OCI-LY7 (cell line): ENCODE measurements around the gene CGNL1. TPM values are rescaled to one million over a fixed set of nuclear protein-coding genes. Genes with fewer than 3 reads are reported as not detected.

ENCODE experiments used
- BruUV-seq: library from RNA; stranded (reverse); fragments of 400-500 nt; replicated peaks from 2 replicates; lab custom pipeline; 2021; lab: Mats Ljungman, UMichigan
- CTCF ChIA-PET: fragments of 300-600 bp; sonication (Branson Sonifier 250); formaldehyde crosslinking; loops from one replicate; lab custom pipeline; 2022; ENCODE audit warnings: antibody characterized with exemption; ENCODE audit not compliant: unreplicated experiment; lab: Charles Lee
- POLR2A ChIA-PET: fragments of 300-600 bp; sonication (Branson Sonifier 250); formaldehyde crosslinking; loops from one replicate; lab custom pipeline; 2022; ENCODE audit warnings: antibody characterized with exemption; lab: Charles Lee
- DNase-seq: peaks from one replicate; pipeline ENCODE4 v3.0.0-alpha.2; 2015; ENCODE audit warnings: low spot score
- H2AFZ ChIP-seq: fragments of 200-600 bp; sonication (generic), shearing (Covaris generic); 2 replicates; pipeline ENCODE4 v1.6.1; 2014; ENCODE audit warnings: mild to moderate bottlenecking, antibody characterized with exemption, low read length, moderate library complexity
- H3K27ac ChIP-seq: fragments of 200-600 bp; sonication (generic); 2 replicates; pipeline ENCODE4 v1.5.1; 2014; ENCODE audit warnings: mixed run types, low read depth, mild to moderate bottlenecking, moderate library complexity, low read length, inconsistent platforms; ENCODE audit not compliant: poor library complexity, severe bottlenecking
- H3K36me3 ChIP-seq: fragments of 200-600 bp; sonication (generic); 2 replicates; pipeline ENCODE4 v1.6.1; 2014; ENCODE audit warnings: mild to moderate bottlenecking, antibody characterized with exemption, low read length, moderate library complexity, mixed read lengths; ENCODE audit not compliant: insufficient read depth
- H3K4me1 ChIP-seq: fragments of 200-600 bp; sonication (generic); 2 replicates; pipeline ENCODE4 v1.5.1; 2014; ENCODE audit warnings: mild to moderate bottlenecking, low read length; ENCODE audit not compliant: insufficient read depth, poor library complexity, severe bottlenecking
- H3K4me2 ChIP-seq: fragments of 200-600 bp; sonication (generic); 2 replicates; pipeline ENCODE4 v1.6.1; 2014; ENCODE audit warnings: mild to moderate bottlenecking, low read length
- H3K4me3 ChIP-seq: fragments of 200-600 bp; sonication (generic); 2 replicates; pipeline ENCODE4 v1.5.1; 2014; ENCODE audit warnings: mild to moderate bottlenecking, low read depth, low read length; ENCODE audit not compliant: poor library complexity, severe bottlenecking
- H3K79me2 ChIP-seq: fragments of 200-600 bp; sonication (generic); 2 replicates; pipeline ENCODE4 v1.6.1; 2016; ENCODE audit warnings: low read depth, mild to moderate bottlenecking, low read length, moderate library complexity, mixed read lengths; ENCODE audit not compliant: insufficient read depth
- H3K9me2 ChIP-seq: fragments of 200-600 bp; sonication (generic); 2 replicates; pipeline ENCODE4 v1.6.1; 2016; ENCODE audit warnings: mild to moderate bottlenecking, low read length, mixed read lengths; ENCODE audit not compliant: insufficient read depth
- H3K9me3 ChIP-seq: fragments of 200-600 bp; sonication (generic); 2 replicates; pipeline ENCODE4 v1.6.1; 2014; ENCODE audit warnings: mild to moderate bottlenecking, mixed run types, low read length, mixed read lengths
- H4K20me1 ChIP-seq: fragments of 200-600 bp; sonication (generic); 2 replicates; pipeline ENCODE4 v1.6.1; 2014; ENCODE audit warnings: mild to moderate bottlenecking, antibody characterized with exemption, low read length, moderate library complexity, mixed read lengths; ENCODE audit not compliant: insufficient read depth
- CTCF ChIP-seq: fragments of 200-600 bp; sonication (generic); conservative IDR thresholded peaks from 2 replicates; pipeline ENCODE4 v1.5.1; 2014; ENCODE audit warnings: mild to moderate bottlenecking, antibody characterized with exemption, low read length, moderate library complexity, mixed read lengths
- EZH2phosphoT487 ChIP-seq: fragments of 200-600 bp; sonication (generic); IDR thresholded peaks from 2 replicates; pipeline ENCODE4 v1.6.1; 2018; ENCODE audit warnings: low read depth, borderline replicate concordance, mild to moderate bottlenecking, mixed run types, antibody characterized with exemption, low read length, moderate library complexity, mixed read lengths
- intact Hi-C: fragments of 100-400 bp; cut with micrococcal nuclease; formaldehyde crosslinking; loops from one replicate; pipeline ENCODE4 v1.10.0; 2022; ENCODE audit not compliant: unreplicated experiment
- total RNA-seq, 2 experiments: library from RNA; depleted of rRNA in 1 of 2; stranded (reverse); fragments of >200 nt in 1 of 2; shearing (Covaris generic) in 1 of 2; gene quantifications; 2 replicates each; pipeline ENCODE4 v1.2.3, GENCODE V29; 2014 to 2022

The CGNL1 gene
- total RNA-seq, 2 experiments from 2014 or later: 0.04 TPM; not detected in 1

GRCh38 chr15:57548351-57548750, 172.0 kb downstream of the CGNL1 start:
- no peak for DNase-seq
- no peak overlapping the region for H3K4me3 ChIP-seq
- no peaks in the 10 kb centered on the region for H3K36me3 ChIP-seq
- POLR2A ChIA-PET: interaction anchor here (1.0 kb wide), 1 partner anchor 18 kb away, joined by 3 read pairs; no protein-coding TSS in a partner anchor
- no peak overlapping the region for H3K4me2 ChIP-seq
- H3K4me1 ChIP-seq: no peaks in the 10 kb centered on the region
- no TSS peak for BruUV-seq
- H3K27ac ChIP-seq: no peak overlapping the region
- no peaks in the 10 kb centered on the region for H3K79me2 ChIP-seq
- intact Hi-C loops: no loop called here
- no peak overlapping the region for H2AFZ ChIP-seq
- TF ChIP-seq CTCF (no peak), EZH2phosphoT487 (no peak)
- no peaks in the 10 kb centered on the region for H3K9me3 ChIP-seq
- CTCF ChIA-PET: no interaction called here
- no peaks in the 10 kb centered on the region for H4K20me1 ChIP-seq
- no peaks in the 10 kb centered on the region for H3K9me2 ChIP-seq

GRCh38 chr15:57548835-57549234, 172.5 kb downstream of the CGNL1 start:
- CTCF ChIA-PET: no interaction called here
- Histone ChIP-seq H3K9me2 (no peaks in the 10 kb centered on the region), H3K4me1 (no peaks in the 10 kb centered on the region), H2AFZ (no peak overlapping the region), H3K79me2 (no peaks in the 10 kb centered on the region), H3K9me3 (no peaks in the 10 kb centered on the region), H3K4me2 (no peak overlapping the region), H4K20me1 (no peaks in the 10 kb centered on the region), H3K4me3 (no peak overlapping the region), H3K36me3 (no peaks in the 10 kb centered on the region), H3K27ac (no peak overlapping the region)
- no TSS peak for BruUV-seq
- intact Hi-C loops: no loop called here
- TF ChIP-seq EZH2phosphoT487 (no peak), CTCF (no peak)
- DNase-seq: no peak
- POLR2A ChIA-PET: interaction anchor here (1.0 kb wide), 1 partner anchor 18 kb away, joined by 3 read pairs; no protein-coding TSS in a partner anchor

GRCh38 chr15:57549935-57550334, 173.6 kb downstream of the CGNL1 start:
- H3K4me3 ChIP-seq: no peak overlapping the region
- BruUV-seq: no TSS peak
- H3K36me3 ChIP-seq: no peaks in the 10 kb centered on the region
- H3K9me2 ChIP-seq: no peaks in the 10 kb centered on the region
- H3K9me3 ChIP-seq: no peaks in the 10 kb centered on the region
- H3K27ac ChIP-seq: no peak overlapping the region
- no peak overlapping the region for H3K4me2 ChIP-seq
- POLR2A ChIA-PET: no interaction called here
- H4K20me1 ChIP-seq: no peaks in the 10 kb centered on the region
- H3K4me1 ChIP-seq: no peaks in the 10 kb centered on the region
- no peak overlapping the region for H2AFZ ChIP-seq
- CTCF ChIA-PET: no interaction called here
- TF ChIP-seq EZH2phosphoT487: no peak
- TF ChIP-seq CTCF: no peak
- no peaks in the 10 kb centered on the region for H3K79me2 ChIP-seq
- DNase-seq: no peak
- intact Hi-C loops: no loop called here
